ENCODE measurements around the gene RASGRF1.

DNA sequence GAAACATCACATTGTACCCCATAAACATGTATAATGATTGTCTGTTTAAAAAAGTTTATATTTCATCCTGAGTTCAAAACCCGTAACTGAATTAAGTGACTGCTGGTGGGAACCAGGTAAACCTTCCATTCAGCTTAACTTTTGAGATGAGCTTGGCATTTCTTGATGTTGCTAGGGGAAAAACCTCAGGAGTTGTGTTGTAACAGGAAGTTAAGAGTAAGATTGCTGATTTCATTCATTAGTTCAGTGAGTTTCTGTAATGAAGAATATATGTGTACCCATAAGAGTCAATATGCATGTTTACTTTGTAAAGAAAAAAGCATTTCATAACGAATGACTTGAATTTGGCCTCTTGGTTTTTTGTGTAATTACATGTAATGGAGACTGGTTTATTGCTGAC lies 178.3 kb downstream of the RASGRF1 start:
- TF ChIP-seq CTCF (conservative IDR thresholded peaks at IDR 0.05; ENCODE audit: low read length) (no peak), EZH2phosphoT487 (IDR thresholded peaks at IDR 0.05; ENCODE audit: borderline replicate concordance) (no peak)
